ENCODE results near the gene FOSB.

- TF ChIP-seq JUN (IDR thresholded peaks at IDR 0.05; ENCODE audit: borderline replicate concordance, insufficient read depth, insufficient read length, low read depth) (no peak), CTCF (IDR thresholded peaks at IDR 0.05; ENCODE audit: extremely low read depth in 1 of 2, insufficient read depth in 1 of 2, low read depth in 1 of 2, low read length in 2 of 2) (no peak), POLR2A (IDR thresholded peaks at IDR 0.05; ENCODE audit: low read depth, low read length) (no peak), POLR2AphosphoS5 (IDR thresholded peaks at IDR 0.05; ENCODE audit: insufficient read depth, low read depth, low read length) (no peak), MAX (IDR thresholded peaks at IDR 0.05; ENCODE audit: insufficient read depth, insufficient read length) (no peak), GATA2 (IDR thresholded peaks at IDR 0.05; ENCODE audit: insufficient read depth, insufficient read length, low read depth, low read length) (no peak)
These were observed 15.2 kb downstream of the FOSB start for GRCh38 chr19:45483033-45483432.

Measured in endothelial cell of umbilical vein (primary cell).